Stimulated activated CD4-positive, alpha-beta T cell treated with anti-CD3 and anti-CD28 coated beads, TNF-alpha, amount 100 ng/mL, for 4 hours (primary cell): ENCODE measurements around the gene CPE.
"Not testable (repeated sequence)": the region's sequence is repeated elsewhere in the genome, so short reads cannot be mapped to it uniquely, and the experiment has no call there.

ENCODE experiments used
- DNase-seq, 3 experiments: peaks; one replicate each; pipeline ENCODE4 v3.0.0-alpha.2; 2020; ENCODE audit warnings: low read depth in 3 of 3

Gene CPE

GRCh38 chr4:165403637-165404036 lies 24.8 kb downstream of the CPE start:
- no peak for DNase-seq

GRCh38 chr4:165404080-165404479 lies 25.3 kb downstream of the CPE start:
- DNase-seq: no peak

GRCh38 chr4:165404696-165405095 lies 25.9 kb downstream of the CPE start:
- DNase-seq: no peak

- DNase-seq: no peak
Observed at GRCh38 chr4:165410214-165410613, 31.4 kb downstream of the CPE start.

GRCh38 chr4:165415910-165416309 lies 37.1 kb downstream of the CPE start:
- DNase-seq: no peak

GRCh38 chr4:165418073-165418472 lies 39.3 kb downstream of the CPE start:
- no peak for DNase-seq

- no peak for DNase-seq
Observed at GRCh38 chr4:165425629-165426028, 46.8 kb downstream of the CPE start.

GRCh38 chr4:165426331-165426730 lies 47.5 kb downstream of the CPE start:
- no peak for DNase-seq

GRCh38 chr4:165426823-165427222 lies 48.0 kb downstream of the CPE start:
- DNase-seq: no peak

GRCh38 chr4:165428957-165429356 lies 50.1 kb downstream of the CPE start:
- no peak for DNase-seq

- DNase-seq: no peak
Observed at GRCh38 chr4:165433529-165433928, 54.7 kb downstream of the CPE start.

- DNase-seq: no peak
Observed at GRCh38 chr4:165437691-165438090, 58.9 kb downstream of the CPE start.

GRCh38 chr4:165439344-165439743 lies 60.5 kb downstream of the CPE start:
- DNase-seq: no peak

GRCh38 chr4:165439981-165440380 lies 61.2 kb downstream of the CPE start:
- DNase-seq: no peak

GRCh38 chr4:165440415-165441158 lies 61.8 kb downstream of the CPE start:
- DNase-seq: no peak

GRCh38 chr4:165443276-165443675 lies 64.5 kb downstream of the CPE start:
- no peak for DNase-seq

- DNase-seq: no peak
Observed at GRCh38 chr4:165448700-165449099, 69.9 kb downstream of the CPE start.

- no peak for DNase-seq
Observed at GRCh38 chr4:165449333-165449732, 70.5 kb downstream of the CPE start.

- DNase-seq: no peak
Observed at GRCh38 chr4:165450871-165451270, 72.1 kb downstream of the CPE start.

- not testable (repeated sequence) for DNase-seq
Observed at GRCh38 chr4:165453140-165453539, 74.3 kb downstream of the CPE start.

GRCh38 chr4:165454426-165454825 lies 75.6 kb downstream of the CPE start:
- DNase-seq: no peak

GRCh38 chr4:165457793-165458192 lies 79.0 kb downstream of the CPE start:
- DNase-seq: no peak

GRCh38 chr4:165458471-165458870 lies 79.7 kb downstream of the CPE start:
- DNase-seq: no peak
